Bladder microvascular endothelial cell (primary cell): ENCODE data around the gene ANXA5. TPM values are rescaled to one million over a fixed set of nuclear protein-coding genes. Genes with fewer than 3 reads are reported as not detected.

Experiments used
- total RNA-seq: library from RNA; depleted of rRNA; stranded (reverse); fragments of >200 nt; gene quantifications from 2 replicates; pipeline ENCODE4 v1.2.3, GENCODE V29; 2014

The ANXA5 gene
- 151 and 510 TPM in 2 replicates for total RNA-seq

DNA sequence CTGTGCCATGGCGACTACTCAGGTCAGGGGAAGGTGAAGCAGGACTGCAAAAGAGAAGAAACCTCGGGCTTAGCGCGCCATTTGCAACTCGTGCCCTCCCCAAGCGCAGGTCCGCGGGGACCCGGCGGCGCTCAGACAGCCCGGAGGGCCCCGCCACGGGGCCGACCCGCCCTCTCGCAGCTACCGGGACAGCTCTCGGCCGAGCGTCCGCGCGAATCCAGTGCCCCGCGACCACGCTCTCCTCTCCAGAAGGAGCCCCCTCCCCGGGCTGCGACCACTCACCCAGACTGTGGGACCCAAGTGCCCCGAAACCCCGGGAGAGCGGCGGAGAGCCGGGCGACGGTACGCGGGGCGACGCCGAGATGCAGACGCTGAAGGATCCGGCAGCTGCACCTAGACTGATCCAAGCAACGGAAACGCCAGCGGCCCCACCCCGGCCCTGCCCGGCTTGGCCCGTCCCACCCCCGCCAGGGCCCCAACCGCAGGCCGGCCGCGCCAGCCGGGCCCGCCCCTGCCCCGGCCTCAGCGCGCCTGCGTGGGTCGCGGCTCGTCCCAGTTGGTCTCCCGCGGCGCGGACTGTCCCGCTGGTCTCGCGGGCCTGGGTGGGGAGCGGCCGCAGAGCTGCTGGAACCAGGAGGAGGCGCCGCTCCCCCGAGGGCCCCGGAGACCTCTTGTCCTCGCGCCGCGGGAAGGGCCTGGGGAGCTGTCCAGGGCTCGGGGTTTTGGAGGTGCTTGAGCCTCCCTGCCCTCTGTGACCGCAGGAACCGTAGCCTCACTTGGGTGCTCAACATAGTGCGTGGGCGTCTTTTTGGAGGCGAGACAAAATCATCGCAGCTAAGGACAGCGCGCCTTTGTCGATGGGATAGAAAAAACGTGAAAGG is at the start of gene ANXA5:
Gene ANXA5, minus strand, starts transcription at position 400 of the 881 bp plus-strand sequence. Its CDS starts 391 bp downstream, at position 9.

Other genes starting within 250 kb of the ANXA5 start
- 0.65 and 1.0 TPM in 2 replicates for gene SMIM43, start 68.2 kb upstream of the ANXA5 start, total RNA-seq
- 29.3 and 45.8 TPM in 2 replicates for gene EXOSC9, start 104.3 kb upstream of the ANXA5 start, total RNA-seq
- gene CCNA2, start 126.9 kb upstream of the ANXA5 start, total RNA-seq, result 32.5 and 59.1 TPM in 2 replicates
- 10.5 and 14.5 TPM in 2 replicates for gene BBS7, start 173.5 kb upstream of the ANXA5 start, total RNA-seq